Liver (tissue), 9 donors: ENCODE results near the gene RRP8. TPM values are rescaled to one million over a fixed set of nuclear protein-coding genes. Genes with fewer than 3 reads are reported as not detected.

Source experiments
- DNase-seq: peaks from one replicate; pipeline ENCODE4 v3.0.0-alpha.2; 2017; ENCODE audit warnings: low spot score
- H3K27ac ChIP-seq, 2 donors: one replicate each; pipeline ENCODE4 v1.7.0; 2013; ENCODE audit warnings: inconsistent platforms in 2 of 2, low read length in 2 of 2, control low read depth in 1 of 2, low read depth in 1 of 2, mild to moderate bottlenecking in 1 of 2
- H3K27me3 ChIP-seq, 4 donors: one replicate each; pipeline versions ENCODE4 v1.6.1 to v1.7.0; 2013; ENCODE audit warnings: low read length in 3 of 4, inconsistent platforms in 1 of 4, mild to moderate bottlenecking in 1 of 4, moderate library complexity in 1 of 4; ENCODE audit not compliant: control insufficient read depth in 4 of 4, insufficient read depth in 4 of 4
- H3K36me3 ChIP-seq, 4 donors: one replicate each; pipeline versions ENCODE4 v1.6.1 to v1.7.0; 2013; ENCODE audit warnings: low read length in 3 of 4, mild to moderate bottlenecking in 3 of 4, low read depth in 1 of 4, moderate library complexity in 1 of 4; ENCODE audit not compliant: control insufficient read depth in 4 of 4, insufficient read depth in 3 of 4
- H3K4me1 ChIP-seq, 4 donors: one replicate each; pipeline versions ENCODE4 v1.6.1 to v1.7.0; 2013; ENCODE audit warnings: low read length in 3 of 4, mild to moderate bottlenecking in 3 of 4, moderate library complexity in 1 of 4; ENCODE audit not compliant: control insufficient read depth in 4 of 4, insufficient read depth in 4 of 4
- H3K4me3 ChIP-seq, 3 donors: one replicate each; pipeline versions ENCODE4 v1.6.1 to v1.7.0; 2013; ENCODE audit warnings: low read length in 3 of 3, control low read depth in 1 of 3, low read depth in 1 of 3, mild to moderate bottlenecking in 1 of 3
- H3K9ac ChIP-seq, 2 donors: one replicate each; pipeline ENCODE4 v1.7.0; 2013; ENCODE audit warnings: low read length in 2 of 2, mild to moderate bottlenecking in 2 of 2, moderate library complexity in 2 of 2, control low read depth in 1 of 2, low read depth in 1 of 2
- H3K9me3 ChIP-seq, 4 donors: one replicate each; pipeline versions ENCODE4 v1.6.1 to v1.7.0; 2013; ENCODE audit warnings: low read length in 3 of 4; ENCODE audit not compliant: control insufficient read depth in 4 of 4
- EGR1 ChIP-seq, 2 donors: IDR thresholded peaks; 2 replicates each; pipeline ENCODE4 v1.6.1; 2016 to 2018; ENCODE audit warnings: antibody characterized with exemption in 2 of 2, low read depth in 2 of 2
- FOXA1 ChIP-seq: IDR thresholded peaks from 2 replicates; pipeline ENCODE4 v1.6.1; 2016; ENCODE audit warnings: antibody characterized with exemption
- HNF4A ChIP-seq, 2 donors: conservative IDR thresholded peaks; 2 replicates each; pipeline ENCODE4 v1.6.1; 2016; ENCODE audit warnings: antibody characterized with exemption in 2 of 2, mild to moderate bottlenecking in 2 of 2
- HNF4G ChIP-seq: IDR thresholded peaks from 2 replicates; pipeline ENCODE4 v1.6.1; 2016; ENCODE audit warnings: antibody characterized with exemption
- JUND ChIP-seq, 2 donors: IDR thresholded peaks; 2 replicates each; pipeline ENCODE4 v1.6.1; 2016; ENCODE audit warnings: antibody characterized with exemption in 2 of 2
- RXRA ChIP-seq, 2 donors: IDR thresholded peaks; 2 replicates each; pipeline ENCODE4 v1.6.1; 2017 to 2018; ENCODE audit warnings: antibody characterized with exemption in 2 of 2, mild to moderate bottlenecking in 1 of 2
- SP1 ChIP-seq: IDR thresholded peaks from 2 replicates; pipeline ENCODE4 v1.6.1; 2018; ENCODE audit warnings: antibody characterized with exemption, mild to moderate bottlenecking
- TAF1 ChIP-seq: conservative IDR thresholded peaks from 2 replicates; pipeline ENCODE4 v1.6.1; 2016; ENCODE audit warnings: antibody characterized with exemption, mild to moderate bottlenecking
- YY1 ChIP-seq: IDR thresholded peaks from 2 replicates; pipeline ENCODE4 v1.6.1; 2016; ENCODE audit warnings: antibody characterized with exemption, mild to moderate bottlenecking
- WGBS: extraction: QIAGEN DNeasy Blood & Tissue Kit; methylation state at CpG from one replicate; pipeline ENCODE4 v1.1.7; 2013; 5-methylcytosine and 5-hydroxymethylcytosine counted together
- polyA plus RNA-seq, 2 donors: library from polyadenylated mRNA; stranded (reverse) in 1 of 2; unstranded in 1 of 2; fragments of 200-250 nt in 1 of 2; fragments of >200 nt in 1 of 2; fragmentation: Nextera tagmentation in 1 of 2; extraction: Ambion mirVana in 1 of 2; gene quantifications; one replicate each; pipeline versions ENCODE4 v1.2.1 to v1.2.3, GENCODE V29; 2013 to 2015
- total RNA-seq, 2 donors: library from RNA; depleted of rRNA; stranded (reverse); fragments of >200 nt; gene quantifications; one replicate each; pipeline ENCODE4 v1.2.3, GENCODE V29; 2014
- TF ChIP-seq, protein P1 (sequence below): IDR thresholded peaks from 2 replicates; pipeline ENCODE4 v1.6.1; 2016; ENCODE audit warnings: antibody characterized with exemption
- TF ChIP-seq, protein P2 (sequence below): IDR thresholded peaks from 2 replicates; pipeline ENCODE4 v1.6.1; 2016; ENCODE audit warnings: antibody characterized with exemption, mild to moderate bottlenecking
- TF ChIP-seq, protein P3 (sequence below): IDR thresholded peaks from 2 replicates; pipeline ENCODE4 v1.6.1; 2016; ENCODE audit warnings: antibody characterized with exemption
- donor health status: healthy.
- donor health status: healthy.
- donor health status: healthy.
- donor health status: healthy.
- donor health status: healthy.

RRP8 gene
- total and polyA plus RNA-seq, 4 donors, result 10.3 to 12.6 (median 11.2) TPM

DNA sequence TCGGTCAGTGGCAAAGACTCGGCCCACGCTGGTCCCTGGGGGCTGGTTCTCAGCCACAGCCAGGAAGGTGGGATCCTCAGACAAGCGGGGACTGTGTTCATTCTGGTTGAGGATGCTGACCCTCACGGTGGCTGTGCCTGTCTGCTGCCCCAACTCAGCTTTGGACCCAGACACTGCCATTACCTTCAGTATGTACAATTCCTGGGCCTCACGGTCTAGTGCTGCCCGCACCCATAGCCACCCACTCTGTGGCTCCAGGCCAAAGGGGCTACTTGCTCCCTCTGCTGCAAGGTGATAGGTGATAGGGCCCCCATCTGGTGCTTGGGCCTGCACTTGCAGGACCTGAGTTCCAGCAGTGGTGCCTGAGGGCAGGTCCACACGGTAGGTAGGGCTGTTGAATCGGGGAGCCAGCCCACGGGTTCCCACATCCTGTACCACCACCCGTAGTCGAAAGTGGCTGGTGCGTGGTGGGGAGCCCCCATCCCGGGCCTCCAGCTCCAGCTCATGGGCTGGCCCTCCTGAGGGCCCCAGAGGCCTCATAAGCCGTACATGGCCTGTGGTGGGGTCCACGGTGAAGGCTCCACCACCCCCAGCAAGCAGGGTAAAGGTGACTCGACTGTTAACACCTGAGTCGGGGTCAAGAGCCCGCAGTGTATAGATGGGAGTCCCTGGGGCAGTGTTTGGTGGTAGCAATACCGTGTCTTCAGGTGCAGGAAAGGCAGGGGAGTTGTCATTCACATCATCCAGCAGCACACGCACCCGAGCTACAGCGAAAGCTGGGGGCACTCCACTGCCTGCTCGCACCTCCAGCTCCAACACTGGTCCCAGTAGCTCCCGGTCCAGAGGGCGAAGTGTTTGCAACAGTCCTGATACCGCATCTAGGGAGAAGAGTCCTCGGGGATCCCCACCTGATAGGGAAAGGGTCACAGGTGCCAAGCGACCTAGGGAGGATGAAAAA lies 29.0 kb upstream of the RRP8 start:
- Histone ChIP-seq H3K4me1 (peaks cover 4 to 29% (median 18%) of the 10 kb centered on the region in 4 donors), H3K27ac (no peak overlapping the region), H3K27me3 (no peaks in the 10 kb centered on the region), H3K9ac (no peak overlapping the region), H3K9me3 (no peaks in the 10 kb centered on the region), H3K36me3 (no peaks in the 10 kb centered on the region), H3K4me3 (no peak overlapping the region)
- DNase-seq, result no peak
- WGBS, result 96% methylated on average over 29 of the region's 29 CpGs
- TF ChIP-seq RXRA (IDR thresholded peaks at IDR 0.05), result no peak
- TF ChIP-seq JUND (IDR thresholded peaks at IDR 0.05), result no peak
- TF ChIP-seq, protein P1, sequence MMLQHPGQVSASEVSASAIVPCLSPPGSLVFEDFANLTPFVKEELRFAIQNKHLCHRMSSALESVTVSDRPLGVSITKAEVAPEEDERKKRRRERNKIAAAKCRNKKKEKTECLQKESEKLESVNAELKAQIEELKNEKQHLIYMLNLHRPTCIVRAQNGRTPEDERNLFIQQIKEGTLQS, result no peak
- TF ChIP-seq YY1, result no peak
- no peak for TF ChIP-seq HNF4A (conservative IDR thresholded peaks at IDR 0.05)

- H3K36me3 ChIP-seq, result no peaks in the 10 kb centered on the region
- no peak overlapping the region for H3K27ac ChIP-seq
- 88% methylated on average over 11 of the region's 11 CpGs for WGBS
Observed at GRCh38 chr11:6631361-6631890, 28.0 kb upstream of the RRP8 start.

More at GRCh38 chr11:6631361-6631890, 28.0 kb upstream of the RRP8 start:
- no peak for DNase-seq
- Histone ChIP-seq H3K4me3 (no peak overlapping the region), H3K9ac (no peak overlapping the region), H3K27me3 (no peaks in the 10 kb centered on the region), H3K4me1 (peaks cover 3 to 26% (median 14%) of the 10 kb centered on the region in 4 donors), H3K9me3 (no peaks in the 10 kb centered on the region)
- TF ChIP-seq, protein P2, sequence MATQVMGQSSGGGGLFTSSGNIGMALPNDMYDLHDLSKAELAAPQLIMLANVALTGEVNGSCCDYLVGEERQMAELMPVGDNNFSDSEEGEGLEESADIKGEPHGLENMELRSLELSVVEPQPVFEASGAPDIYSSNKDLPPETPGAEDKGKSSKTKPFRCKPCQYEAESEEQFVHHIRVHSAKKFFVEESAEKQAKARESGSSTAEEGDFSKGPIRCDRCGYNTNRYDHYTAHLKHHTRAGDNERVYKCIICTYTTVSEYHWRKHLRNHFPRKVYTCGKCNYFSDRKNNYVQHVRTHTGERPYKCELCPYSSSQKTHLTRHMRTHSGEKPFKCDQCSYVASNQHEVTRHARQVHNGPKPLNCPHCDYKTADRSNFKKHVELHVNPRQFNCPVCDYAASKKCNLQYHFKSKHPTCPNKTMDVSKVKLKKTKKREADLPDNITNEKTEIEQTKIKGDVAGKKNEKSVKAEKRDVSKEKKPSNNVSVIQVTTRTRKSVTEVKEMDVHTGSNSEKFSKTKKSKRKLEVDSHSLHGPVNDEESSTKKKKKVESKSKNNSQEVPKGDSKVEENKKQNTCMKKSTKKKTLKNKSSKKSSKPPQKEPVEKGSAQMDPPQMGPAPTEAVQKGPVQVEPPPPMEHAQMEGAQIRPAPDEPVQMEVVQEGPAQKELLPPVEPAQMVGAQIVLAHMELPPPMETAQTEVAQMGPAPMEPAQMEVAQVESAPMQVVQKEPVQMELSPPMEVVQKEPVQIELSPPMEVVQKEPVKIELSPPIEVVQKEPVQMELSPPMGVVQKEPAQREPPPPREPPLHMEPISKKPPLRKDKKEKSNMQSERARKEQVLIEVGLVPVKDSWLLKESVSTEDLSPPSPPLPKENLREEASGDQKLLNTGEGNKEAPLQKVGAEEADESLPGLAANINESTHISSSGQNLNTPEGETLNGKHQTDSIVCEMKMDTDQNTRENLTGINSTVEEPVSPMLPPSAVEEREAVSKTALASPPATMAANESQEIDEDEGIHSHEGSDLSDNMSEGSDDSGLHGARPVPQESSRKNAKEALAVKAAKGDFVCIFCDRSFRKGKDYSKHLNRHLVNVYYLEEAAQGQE, result no peak
- TF ChIP-seq EGR1 (IDR thresholded peaks at IDR 0.05; ENCODE audit: low read depth in 2 of 2), result no peak
- TF ChIP-seq, protein P3, sequence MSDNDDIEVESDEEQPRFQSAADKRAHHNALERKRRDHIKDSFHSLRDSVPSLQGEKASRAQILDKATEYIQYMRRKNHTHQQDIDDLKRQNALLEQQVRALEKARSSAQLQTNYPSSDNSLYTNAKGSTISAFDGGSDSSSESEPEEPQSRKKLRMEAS, result no peak
- no peak for TF ChIP-seq SP1
- no peak for TF ChIP-seq TAF1
- no peak for TF ChIP-seq HNF4G
- TF ChIP-seq, protein P1, result no peak
- TF ChIP-seq FOXA1, result no peak
